ENCODE data around the gene NRROS.

The NRROS gene

GRCh38 chr3:196694202-196694638 is 54.7 kb downstream of the NRROS start:
- no peak for TF ChIP-seq MYC (IDR thresholded peaks at IDR 0.05; ENCODE audit: low read depth, low read length)
- TF ChIP-seq CTCF (IDR thresholded peaks at IDR 0.05; ENCODE audit: low read depth, low read length): no peak
- TF ChIP-seq POLR2A (IDR thresholded peaks at IDR 0.05; ENCODE audit: extremely low read depth, insufficient read length): no peak
- TF ChIP-seq MAX (IDR thresholded peaks at IDR 0.05; ENCODE audit: low read depth, low read length): no peak
- H3K4me3 ChIP-seq (ENCODE audit: low read depth, low read length): no peak overlapping the region
- peak; percentile 43 for DNase-seq (ENCODE audit: low read depth)

- no peak for DNase-seq (ENCODE audit: low read depth)
- H3K4me3 ChIP-seq (ENCODE audit: low read depth, low read length): no peak overlapping the region
- TF ChIP-seq POLR2A (IDR thresholded peaks at IDR 0.05; ENCODE audit: extremely low read depth, insufficient read length) (no peak), MAX (IDR thresholded peaks at IDR 0.05; ENCODE audit: low read depth, low read length) (no peak), CTCF (IDR thresholded peaks at IDR 0.05; ENCODE audit: low read depth, low read length) (no peak), MYC (IDR thresholded peaks at IDR 0.05; ENCODE audit: low read depth, low read length) (no peak)
Observed at GRCh38 chr3:196694941-196695848, 55.7 kb downstream of the NRROS start.

- DNase-seq (ENCODE audit: low read depth): no peak
- H3K4me3 ChIP-seq (ENCODE audit: low read depth, low read length): no peak overlapping the region
- TF ChIP-seq CTCF (IDR thresholded peaks at IDR 0.05; ENCODE audit: low read depth, low read length) (no peak), POLR2A (IDR thresholded peaks at IDR 0.05; ENCODE audit: extremely low read depth, insufficient read length) (no peak), MYC (IDR thresholded peaks at IDR 0.05; ENCODE audit: low read depth, low read length) (no peak), MAX (IDR thresholded peaks at IDR 0.05; ENCODE audit: low read depth, low read length) (no peak)
Observed at GRCh38 chr3:196695849-196696226, 56.3 kb downstream of the NRROS start.

GRCh38 chr3:196697270-196697669 is 57.8 kb downstream of the NRROS start:
- peak; percentile 35 for DNase-seq (ENCODE audit: low read depth)
- H3K4me3 ChIP-seq (ENCODE audit: low read depth, low read length): no peak overlapping the region
- no peak for TF ChIP-seq CTCF (IDR thresholded peaks at IDR 0.05; ENCODE audit: low read depth, low read length)
- TF ChIP-seq MAX (IDR thresholded peaks at IDR 0.05; ENCODE audit: low read depth, low read length): no peak
- no peak for TF ChIP-seq POLR2A (IDR thresholded peaks at IDR 0.05; ENCODE audit: extremely low read depth, insufficient read length)
- no peak for TF ChIP-seq MYC (IDR thresholded peaks at IDR 0.05; ENCODE audit: low read depth, low read length)

- DNase-seq (ENCODE audit: low read depth): no peak
Observed at GRCh38 chr3:196699749-196700148, 60.3 kb downstream of the NRROS start.

More at GRCh38 chr3:196699749-196700148, 60.3 kb downstream of the NRROS start:
- no peak overlapping the region for H3K4me3 ChIP-seq (ENCODE audit: low read depth, low read length)
- no peak for TF ChIP-seq POLR2A (IDR thresholded peaks at IDR 0.05; ENCODE audit: extremely low read depth, insufficient read length)
- TF ChIP-seq MAX (IDR thresholded peaks at IDR 0.05; ENCODE audit: low read depth, low read length): no peak
- no peak for TF ChIP-seq MYC (IDR thresholded peaks at IDR 0.05; ENCODE audit: low read depth, low read length)
- TF ChIP-seq CTCF (IDR thresholded peaks at IDR 0.05; ENCODE audit: low read depth, low read length): no peak

Data from NB4 (cell line).